GM12878 (cell line): ENCODE measurements around the gene MAPKAP1. TPM values are rescaled to one million over a fixed set of nuclear protein-coding genes. Genes with fewer than 3 reads are reported as not detected.

Experiments
- ATAC-seq: fragments of 200-7000 bp; cut with Tn5 transposase; 3 replicates; pipeline ENCODE4 v1.9.1; 2020; ENCODE audit warnings: mild to moderate bottlenecking, moderate library complexity
- BruUV-seq: library from RNA; stranded (reverse); fragments of 400-500 nt; replicated peaks from 2 replicates; lab custom pipeline; 2021; lab: Mats Ljungman, UMichigan
- CTCF ChIA-PET: fragments of 300-600 bp; sonication (Branson Sonifier 250); formaldehyde crosslinking; extraction: SDS; loops from one replicate; lab custom pipeline; 2021; ENCODE audit warnings: inconsistent platforms; lab: Yijun Ruan, JAX
- POLR2A ChIA-PET: fragments of 350-600 bp; formaldehyde crosslinking; extraction: SDS; loops from one replicate; lab custom pipeline; 2021; ENCODE audit warnings: inconsistent platforms; lab: Charles Lee
- RAD21 ChIA-PET: fragments of 300-600 bp; sonication (Branson Sonifier 250); formaldehyde crosslinking; loops from one replicate; lab custom pipeline; 2023; ENCODE audit warnings: antibody characterized with exemption; ENCODE audit not compliant: unreplicated experiment; lab: Charles Lee
- SMC1A ChIA-PET: fragments of 300-600 bp; sonication (Branson Sonifier 250); formaldehyde crosslinking; loops from one replicate; lab custom pipeline; 2023; ENCODE audit not compliant: unreplicated experiment, uncharacterized antibody; lab: Charles Lee
- DNase-seq: peaks from one replicate; pipeline ENCODE4 v3.0.0-alpha.2; 2011; ENCODE audit warnings: low read depth, low spot score
- FAIRE-seq: peaks from 3 replicates; lab custom pipeline; 2011; peaks lifted over from hg19 to GRCh38; lab: Jason Lieb, UNC
- H2AFZ ChIP-seq: 2 replicates; pipeline ENCODE4 v1.6.0; 2011; ENCODE audit warnings: low read depth, low read length, control low read depth; ENCODE audit not compliant: control insufficient read depth
- H3K27ac ChIP-seq: 2 replicates; pipeline ENCODE4 v1.5.1; 2011; ENCODE audit warnings: control low read depth; ENCODE audit not compliant: control insufficient read depth, insufficient read depth
- H3K27me3 ChIP-seq, 2 experiments: replicated peaks in 1 of 2; 2 replicates each; pipeline versions ENCODE4 v1.6.0 to v1.6.1; 2011; ENCODE audit warnings: low read length in 1 of 2; ENCODE audit not compliant: control insufficient read depth in 2 of 2, insufficient read depth in 2 of 2
- H3K36me3 ChIP-seq, 2 experiments: 2 replicates each; pipeline ENCODE4 v1.5.1; 2011; ENCODE audit warnings: low read length in 1 of 2; ENCODE audit not compliant: control insufficient read depth in 2 of 2, insufficient read depth in 2 of 2
- H3K4me1 ChIP-seq: 2 replicates; pipeline ENCODE4 v1.6.1; 2011; ENCODE audit warnings: mild to moderate bottlenecking, low read length, moderate library complexity, mixed read lengths; ENCODE audit not compliant: control insufficient read depth, insufficient read depth
- H3K4me2 ChIP-seq: 2 replicates; pipeline ENCODE4 v1.6.0; 2011; ENCODE audit warnings: control low read depth; ENCODE audit not compliant: control insufficient read depth, insufficient read depth
- H3K4me3 ChIP-seq: fragments of 200-600 bp; sonication (generic); 2 replicates; pipeline ENCODE4 v1.5.1; 2016
- H3K79me2 ChIP-seq: 2 replicates; pipeline ENCODE4 v1.6.0; 2011; ENCODE audit warnings: low read length; ENCODE audit not compliant: control insufficient read depth, insufficient read depth
- H3K9ac ChIP-seq: 2 replicates; pipeline ENCODE4 v1.8.0; 2011; ENCODE audit warnings: low read length, control low read depth, mixed read lengths; ENCODE audit not compliant: control insufficient read depth, insufficient read depth
- H3K9me3 ChIP-seq: replicated peaks from 3 replicates; pipeline ENCODE4 v1.5.1; 2011; ENCODE audit warnings: mild to moderate bottlenecking, low read length; ENCODE audit not compliant: control insufficient read depth, insufficient read depth
- H4K20me1 ChIP-seq: 2 replicates; pipeline ENCODE4 v1.6.0; 2011; ENCODE audit not compliant: control insufficient read depth, insufficient read depth
- DPF2 ChIP-seq: fragments of 450-650 bp; IDR thresholded peaks from 2 replicates; pipeline ENCODE4 v1.6.1; 2017; ENCODE audit warnings: mild to moderate bottlenecking
- GABPA ChIP-seq: IDR thresholded peaks from 2 replicates; pipeline ENCODE4 v1.6.1; 2014; ENCODE audit warnings: antibody characterized with exemption, low read depth, mild to moderate bottlenecking, inconsistent platforms
- GATAD2B ChIP-seq: fragments of 450-650 bp; conservative IDR thresholded peaks from 2 replicates; pipeline ENCODE4 v1.6.1; 2017; ENCODE audit warnings: low read depth, mild to moderate bottlenecking, moderate library complexity
- NFYA ChIP-seq: IDR thresholded peaks from 2 replicates; pipeline ENCODE4 v1.6.1; 2011; ENCODE audit warnings: low read depth, mild to moderate bottlenecking, low read length, improper control_type of control experiment, borderline replicate concordance
- PAX8 ChIP-seq: fragments of 450-650 bp; IDR thresholded peaks from 2 replicates; pipeline ENCODE4 v1.6.1; 2017; ENCODE audit warnings: mild to moderate bottlenecking, moderate library complexity
- PML ChIP-seq: IDR thresholded peaks from 2 replicates; pipeline ENCODE4 v1.6.1; 2012; ENCODE audit warnings: low read length, inconsistent platforms
- RBBP5 ChIP-seq: fragments of 200-600 bp; sonication (generic); conservative IDR thresholded peaks from 2 replicates; pipeline ENCODE4 v1.6.1; 2016
- SIX5 ChIP-seq: IDR thresholded peaks from 2 replicates; pipeline ENCODE4 v1.6.1; 2011; ENCODE audit warnings: mild to moderate bottlenecking, low read depth, low read length, moderate library complexity; ENCODE audit not compliant: severe bottlenecking
- WGBS: methylation state at CpG from one replicate; pipeline ENCODE4 v1.1.6; 2016; ENCODE audit warnings: low lambda C conversion rate; ENCODE audit not compliant: insufficient replicate concordance, insufficient coverage; ENCODE audit errors: missing lambda C conversion rate; 5-methylcytosine and 5-hydroxymethylcytosine counted together
- in situ Hi-C: fragments of 300-500 bp; cut with MboI; formaldehyde crosslinking; loops from 9 replicates; pipeline ENCODE4 v1.14.3; 2018; ENCODE audit warnings: mixed read lengths
- intact Hi-C: fragments of 100-400 bp; cut with micrococcal nuclease; formaldehyde crosslinking; loops from one replicate; pipeline ENCODE4 v1.14.2; 2022; ENCODE audit not compliant: unreplicated experiment
- polyA plus RNA-seq, 11 experiments: library from polyadenylated mRNA; depleted of rRNA in 4 of 11; unstranded in 6 of 11; stranded (reverse) in 5 of 11; fragments of >200 nt; fragmentation: Nextera tagmentation in 4 of 11; fragmentation: Illumina TruSeq in 1 of 11; extraction: Ambion mirVana in 4 of 11; extraction: Trizol in 1 of 11; gene quantifications; 1 replicate in 1 of 11; 2 replicates in 10 of 11; pipeline versions ENCODE4 v1.2.1 to v1.2.3, GENCODE V29; 2011 to 2016; ENCODE audit warnings: inconsistent platforms in 2 of 11, missing spikeins in 2 of 11, low read depth in 1 of 11
- total RNA-seq, 4 experiments: library from RNA; depleted of rRNA in 3 of 4; stranded (reverse); fragments of >200 nt in 3 of 4; fragmentation: Illumina TruSeq in 1 of 4; extraction: Trizol in 1 of 4; gene quantifications; 2 replicates each; pipeline versions ENCODE4 v1.2.1 to v1.2.3, GENCODE V29; 2013 to 2021
- TF ChIP-seq, protein P1 (sequence below): fragments of 450-650 bp; IDR thresholded peaks from 2 replicates; pipeline ENCODE4 v1.6.1; 2016; ENCODE audit warnings: mild to moderate bottlenecking
- TF ChIP-seq, protein P2 (sequence below): IDR thresholded peaks from 2 replicates; pipeline ENCODE4 v1.6.1; 2012; ENCODE audit warnings: improper control_type of control experiment, low read depth, low read length; ENCODE audit not compliant: insufficient replicate concordance
- TF ChIP-seq, protein P3 (sequence below): fragments of 450-650 bp; IDR thresholded peaks from 2 replicates; pipeline ENCODE4 v1.6.1; 2018; ENCODE audit warnings: borderline replicate concordance, mild to moderate bottlenecking; ENCODE audit not compliant: partially characterized antibody

MAPKAP1 gene
- total and polyA plus RNA-seq, 10 of the 15 experiments (the other 5 are each of a cell fraction or from before 2014, with no cell fraction given): 5.1 to 188 (median 105) TPM

DNA sequence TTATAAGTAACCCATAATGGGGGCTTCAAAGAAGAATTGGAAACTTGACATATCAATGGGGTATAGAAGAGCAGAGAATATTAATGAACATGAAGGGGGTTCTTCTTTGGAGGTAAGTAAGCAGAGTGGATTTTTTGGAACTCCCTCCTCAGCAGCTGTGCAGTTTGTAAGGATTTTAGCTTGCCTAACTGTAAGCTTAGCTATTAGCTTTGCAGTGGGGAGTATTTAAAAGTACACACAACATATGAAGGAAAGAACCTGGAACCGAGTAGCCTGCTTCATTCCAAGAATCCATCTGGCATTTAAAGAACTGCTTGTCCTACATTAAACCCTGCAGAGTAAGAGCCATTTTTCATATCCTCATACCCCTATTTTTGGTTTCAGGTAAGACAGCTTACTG is 38.0 kb upstream of the MAPKAP1 start:
- ChIA-PET SMC1A (interaction anchor here (0.9 to 2.4 kb wide), 14 partner anchors 9 to 186 kb away, joined by 3 to 11 read pairs (median 4); no protein-coding TSS in a partner anchor), CTCF (interaction anchor here (1.1 to 1.3 kb wide), 4 partner anchors 42 to 112 kb away, joined by 3 to 5 read pairs (median 4); no protein-coding TSS in a partner anchor), POLR2A (interaction anchor here (1.1 to 1.8 kb wide), 6 partner anchors 9 to 164 kb away, joined by 3 to 5 read pairs (median 4); partner anchors contain the start of gene MAPKAP1), RAD21 (interaction anchor here (1.1 to 2.1 kb wide), 9 partner anchors 9 to 337 kb away, joined by 3 to 9 read pairs (median 6); no protein-coding TSS in a partner anchor)
- intact Hi-C loops (loop anchor here (5.0 kb wide), 1 partner anchor 188 kb away; no protein-coding TSS in a partner anchor), in situ Hi-C loops (no loop called here)
- no TSS peak for BruUV-seq
- Histone ChIP-seq H3K4me2 (no peak overlapping the region), H3K79me2 (peaks cover 28% of the 10 kb centered on the region), H3K4me3 (no peak overlapping the region), H3K27ac (no peak overlapping the region), H3K27me3 (no peaks in the 10 kb centered on the region), H2AFZ (no peak overlapping the region)
- ATAC-seq (no peak), DNase-seq (no peak)
- 53% methylated on average over 1 of the region's 1 CpG for WGBS
- TF ChIP-seq GATAD2B (no peak), GABPA (no peak), DPF2 (no peak), NFYA (no peak), PML (no peak), PAX8 (no peak), RBBP5 (no peak), SIX5 (no peak)
- TF ChIP-seq, protein P1, sequence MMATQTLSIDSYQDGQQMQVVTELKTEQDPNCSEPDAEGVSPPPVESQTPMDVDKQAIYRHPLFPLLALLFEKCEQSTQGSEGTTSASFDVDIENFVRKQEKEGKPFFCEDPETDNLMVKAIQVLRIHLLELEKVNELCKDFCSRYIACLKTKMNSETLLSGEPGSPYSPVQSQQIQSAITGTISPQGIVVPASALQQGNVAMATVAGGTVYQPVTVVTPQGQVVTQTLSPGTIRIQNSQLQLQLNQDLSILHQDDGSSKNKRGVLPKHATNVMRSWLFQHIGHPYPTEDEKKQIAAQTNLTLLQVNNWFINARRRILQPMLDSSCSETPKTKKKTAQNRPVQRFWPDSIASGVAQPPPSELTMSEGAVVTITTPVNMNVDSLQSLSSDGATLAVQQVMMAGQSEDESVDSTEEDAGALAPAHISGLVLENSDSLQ: no peak
- TF ChIP-seq, protein P2, sequence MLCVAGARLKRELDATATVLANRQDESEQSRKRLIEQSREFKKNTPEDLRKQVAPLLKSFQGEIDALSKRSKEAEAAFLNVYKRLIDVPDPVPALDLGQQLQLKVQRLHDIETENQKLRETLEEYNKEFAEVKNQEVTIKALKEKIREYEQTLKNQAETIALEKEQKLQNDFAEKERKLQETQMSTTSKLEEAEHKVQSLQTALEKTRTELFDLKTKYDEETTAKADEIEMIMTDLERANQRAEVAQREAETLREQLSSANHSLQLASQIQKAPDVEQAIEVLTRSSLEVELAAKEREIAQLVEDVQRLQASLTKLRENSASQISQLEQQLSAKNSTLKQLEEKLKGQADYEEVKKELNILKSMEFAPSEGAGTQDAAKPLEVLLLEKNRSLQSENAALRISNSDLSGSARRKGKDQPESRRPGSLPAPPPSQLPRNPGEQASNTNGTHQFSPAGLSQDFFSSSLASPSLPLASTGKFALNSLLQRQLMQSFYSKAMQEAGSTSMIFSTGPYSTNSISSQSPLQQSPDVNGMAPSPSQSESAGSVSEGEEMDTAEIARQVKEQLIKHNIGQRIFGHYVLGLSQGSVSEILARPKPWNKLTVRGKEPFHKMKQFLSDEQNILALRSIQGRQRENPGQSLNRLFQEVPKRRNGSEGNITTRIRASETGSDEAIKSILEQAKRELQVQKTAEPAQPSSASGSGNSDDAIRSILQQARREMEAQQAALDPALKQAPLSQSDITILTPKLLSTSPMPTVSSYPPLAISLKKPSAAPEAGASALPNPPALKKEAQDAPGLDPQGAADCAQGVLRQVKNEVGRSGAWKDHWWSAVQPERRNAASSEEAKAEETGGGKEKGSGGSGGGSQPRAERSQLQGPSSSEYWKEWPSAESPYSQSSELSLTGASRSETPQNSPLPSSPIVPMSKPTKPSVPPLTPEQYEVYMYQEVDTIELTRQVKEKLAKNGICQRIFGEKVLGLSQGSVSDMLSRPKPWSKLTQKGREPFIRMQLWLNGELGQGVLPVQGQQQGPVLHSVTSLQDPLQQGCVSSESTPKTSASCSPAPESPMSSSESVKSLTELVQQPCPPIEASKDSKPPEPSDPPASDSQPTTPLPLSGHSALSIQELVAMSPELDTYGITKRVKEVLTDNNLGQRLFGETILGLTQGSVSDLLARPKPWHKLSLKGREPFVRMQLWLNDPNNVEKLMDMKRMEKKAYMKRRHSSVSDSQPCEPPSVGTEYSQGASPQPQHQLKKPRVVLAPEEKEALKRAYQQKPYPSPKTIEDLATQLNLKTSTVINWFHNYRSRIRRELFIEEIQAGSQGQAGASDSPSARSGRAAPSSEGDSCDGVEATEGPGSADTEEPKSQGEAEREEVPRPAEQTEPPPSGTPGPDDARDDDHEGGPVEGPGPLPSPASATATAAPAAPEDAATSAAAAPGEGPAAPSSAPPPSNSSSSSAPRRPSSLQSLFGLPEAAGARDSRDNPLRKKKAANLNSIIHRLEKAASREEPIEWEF: no peak
- TF ChIP-seq, protein P3, sequence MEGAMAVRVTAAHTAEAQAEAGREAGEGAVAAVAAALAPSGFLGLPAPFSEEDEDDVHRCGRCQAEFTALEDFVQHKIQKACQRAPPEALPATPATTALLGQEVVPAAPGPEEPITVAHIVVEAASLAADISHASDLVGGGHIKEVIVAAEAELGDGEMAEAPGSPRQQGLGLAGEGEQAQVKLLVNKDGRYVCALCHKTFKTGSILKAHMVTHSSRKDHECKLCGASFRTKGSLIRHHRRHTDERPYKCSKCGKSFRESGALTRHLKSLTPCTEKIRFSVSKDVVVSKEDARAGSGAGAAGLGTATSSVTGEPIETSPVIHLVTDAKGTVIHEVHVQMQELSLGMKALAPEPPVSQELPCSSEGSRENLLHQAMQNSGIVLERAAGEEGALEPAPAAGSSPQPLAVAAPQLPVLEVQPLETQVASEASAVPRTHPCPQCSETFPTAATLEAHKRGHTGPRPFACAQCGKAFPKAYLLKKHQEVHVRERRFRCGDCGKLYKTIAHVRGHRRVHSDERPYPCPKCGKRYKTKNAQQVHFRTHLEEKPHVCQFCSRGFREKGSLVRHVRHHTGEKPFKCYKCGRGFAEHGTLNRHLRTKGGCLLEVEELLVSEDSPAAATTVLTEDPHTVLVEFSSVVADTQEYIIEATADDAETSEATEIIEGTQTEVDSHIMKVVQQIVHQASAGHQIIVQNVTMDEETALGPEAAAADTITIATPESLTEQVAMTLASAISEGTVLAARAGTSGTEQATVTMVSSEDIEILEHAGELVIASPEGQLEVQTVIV: no peak
- TF ChIP-seq, all 136 proteins: peak for 0
- peaks cover 7% of the 10 kb centered on the region for H3K4me1 ChIP-seq
- H3K9ac ChIP-seq: no peak overlapping the region
- no peaks in the 10 kb centered on the region for H3K9me3 ChIP-seq
- no peaks in the 10 kb centered on the region for H3K36me3 ChIP-seq
- no peaks in the 10 kb centered on the region for H4K20me1 ChIP-seq
- FAIRE-seq: no peak
